NCI-H1417 treated with DMSO at 0.1 percent for 48 hours (cell line): ENCODE measurements around the gene SNX8.

Source experiments
- DNase-seq: peaks from one replicate; lab custom pipeline; 2025; lab: John Stamatoyannopoulos, UW

Gene SNX8

GRCh38 chr7:2244404-2244995, 69.7 kb downstream of the SNX8 start:
- DNase-seq: no peak

- no peak for DNase-seq
These were observed 70.8 kb downstream of the SNX8 start for GRCh38 chr7:2243458-2243857.

GRCh38 chr7:2242541-2243429, 71.5 kb downstream of the SNX8 start:
- no peak for DNase-seq

GRCh38 chr7:2241580-2242540, 72.4 kb downstream of the SNX8 start, which contains the start of the genes MRM2 and NUDT1:
Gene MRM2, minus strand, starts transcription at chr7:2242205. Its CDS starts 36 bp downstream, at chr7:2242169.
Gene NUDT1, plus strand, starts transcription at chr7:2242226. Its CDS starts 2,349 bp downstream, at chr7:2244575.
- peak; percentile 25 for DNase-seq

GRCh38 chr7:2239242-2239641, 75.0 kb downstream of the SNX8 start:
- DNase-seq: no peak

GRCh38 chr7:2237109-2237602, 77.1 kb downstream of the SNX8 start:
- no peak for DNase-seq

- no peak for DNase-seq
These were observed 80.3 kb downstream of the SNX8 start for GRCh38 chr7:2233926-2234325.

- DNase-seq: peak; percentile 64
These were observed 81.3 kb downstream of the SNX8 start, which contains the start of gene MAD1L1 for GRCh38 chr7:2232766-2233520. Gene MAD1L1, minus strand, starts transcription at chr7:2232945. Its CDS starts 2,812 bp downstream, at chr7:2230133.

GRCh38 chr7:2231992-2232765, 82.1 kb downstream of the SNX8 start:
- no peak for DNase-seq

GRCh38 chr7:2230882-2231281, 83.4 kb downstream of the SNX8 start:
- DNase-seq: no peak

- DNase-seq: no peak
These were observed 84.0 kb downstream of the SNX8 start for GRCh38 chr7:2230226-2230625.

- no peak for DNase-seq
These were observed 84.8 kb downstream of the SNX8 start for GRCh38 chr7:2229467-2229866.

GRCh38 chr7:2228921-2229320, 85.3 kb downstream of the SNX8 start:
- no peak for DNase-seq

- DNase-seq: no peak
These were observed 86.5 kb downstream of the SNX8 start for GRCh38 chr7:2227699-2228098.

GRCh38 chr7:2225830-2226229, 88.4 kb downstream of the SNX8 start:
- DNase-seq: no peak

GRCh38 chr7:2225336-2225735, 88.9 kb downstream of the SNX8 start:
- no peak for DNase-seq

GRCh38 chr7:2224934-2225333, 89.3 kb downstream of the SNX8 start:
- DNase-seq: no peak

GRCh38 chr7:2224491-2224928, 89.7 kb downstream of the SNX8 start:
- no peak for DNase-seq

- DNase-seq: no peak
These were observed 90.9 kb downstream of the SNX8 start for GRCh38 chr7:2223321-2223720.

GRCh38 chr7:2222516-2222915, 91.7 kb downstream of the SNX8 start:
- no peak for DNase-seq
